ENCODE data around the gene SLC16A11. TPM values are rescaled to one million over a fixed set of nuclear protein-coding genes. Genes with fewer than 3 reads are reported as not detected.

SLC16A11 gene
- total RNA-seq, 1 donor from 2014 or later, result not detected

GRCh38 chr17:7016886-7017826, 26.7 kb downstream of the SLC16A11 start:
- Histone ChIP-seq H3K4me3 (peak overlapping the region; percentile 55 to 72), H3K9me3 (no peaks in the 10 kb centered on the region), H3K27ac (peak overlapping the region; percentile 98 to 99), H3K27me3 (peaks cover under 1% of the 10 kb centered on the region), H3K4me1 (peaks cover 27 to 43% of the 10 kb centered on the region in 2 donors), H3K36me3 (peaks cover 6 to 8% of the 10 kb centered on the region in 2 donors)
- TF ChIP-seq CTCF (IDR thresholded peaks at IDR 0.05), result no peak
- peak in 1 of 2 donors; percentile 61 for DNase-seq (ENCODE audit: low spot score in 2 of 2)
- intact Hi-C loops (cut with DNase I), result loop anchor here (10.0 kb wide), 5 partner anchors 262 to 1822 kb away; partner anchors contain the start of genes NUP88, PIMREG, XAF1 and ZNF594

DNA sequence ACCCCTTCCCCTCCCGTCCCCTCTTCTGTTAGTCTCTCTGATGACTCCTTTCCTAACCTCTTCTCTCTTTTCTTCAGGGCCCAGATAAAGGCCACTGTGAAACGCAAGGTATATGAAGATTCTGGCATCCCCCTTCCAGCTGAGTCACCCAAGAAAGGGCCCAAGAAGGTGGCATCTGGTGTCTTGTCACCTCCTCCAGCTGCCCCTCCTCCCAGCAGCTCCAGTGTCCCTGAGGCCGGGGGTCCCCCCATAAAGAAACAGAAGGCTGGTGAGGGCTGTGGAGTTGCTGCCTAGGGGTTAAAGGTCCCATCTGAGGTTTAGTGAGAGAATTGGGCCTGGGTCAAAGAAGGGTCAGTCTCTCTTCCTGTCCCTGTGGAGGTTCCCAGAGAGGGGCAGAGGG, 27.5 kb downstream of the SLC16A11 start:
- H3K4me1 ChIP-seq, result peaks cover 31 to 39% of the 10 kb centered on the region in 2 donors
- no peaks in the 10 kb centered on the region for H3K27me3 ChIP-seq
- peak in 1 of 2 donors; percentile 54 for DNase-seq (ENCODE audit: low spot score in 2 of 2)
- intact Hi-C loops (cut with DNase I), result loop anchor here (10.0 kb wide), 5 partner anchors 262 to 1822 kb away; partner anchors contain the start of genes NUP88, PIMREG, XAF1 and ZNF594
- TF ChIP-seq CTCF (IDR thresholded peaks at IDR 0.05), result no peak
- H3K36me3 ChIP-seq, result peaks cover 6 to 8% of the 10 kb centered on the region in 2 donors
- H3K9me3 ChIP-seq, result no peaks in the 10 kb centered on the region
- no peak overlapping the region for H3K4me3 ChIP-seq
- peak overlapping the region; percentile 98 to 99 for H3K27ac ChIP-seq

DNA sequence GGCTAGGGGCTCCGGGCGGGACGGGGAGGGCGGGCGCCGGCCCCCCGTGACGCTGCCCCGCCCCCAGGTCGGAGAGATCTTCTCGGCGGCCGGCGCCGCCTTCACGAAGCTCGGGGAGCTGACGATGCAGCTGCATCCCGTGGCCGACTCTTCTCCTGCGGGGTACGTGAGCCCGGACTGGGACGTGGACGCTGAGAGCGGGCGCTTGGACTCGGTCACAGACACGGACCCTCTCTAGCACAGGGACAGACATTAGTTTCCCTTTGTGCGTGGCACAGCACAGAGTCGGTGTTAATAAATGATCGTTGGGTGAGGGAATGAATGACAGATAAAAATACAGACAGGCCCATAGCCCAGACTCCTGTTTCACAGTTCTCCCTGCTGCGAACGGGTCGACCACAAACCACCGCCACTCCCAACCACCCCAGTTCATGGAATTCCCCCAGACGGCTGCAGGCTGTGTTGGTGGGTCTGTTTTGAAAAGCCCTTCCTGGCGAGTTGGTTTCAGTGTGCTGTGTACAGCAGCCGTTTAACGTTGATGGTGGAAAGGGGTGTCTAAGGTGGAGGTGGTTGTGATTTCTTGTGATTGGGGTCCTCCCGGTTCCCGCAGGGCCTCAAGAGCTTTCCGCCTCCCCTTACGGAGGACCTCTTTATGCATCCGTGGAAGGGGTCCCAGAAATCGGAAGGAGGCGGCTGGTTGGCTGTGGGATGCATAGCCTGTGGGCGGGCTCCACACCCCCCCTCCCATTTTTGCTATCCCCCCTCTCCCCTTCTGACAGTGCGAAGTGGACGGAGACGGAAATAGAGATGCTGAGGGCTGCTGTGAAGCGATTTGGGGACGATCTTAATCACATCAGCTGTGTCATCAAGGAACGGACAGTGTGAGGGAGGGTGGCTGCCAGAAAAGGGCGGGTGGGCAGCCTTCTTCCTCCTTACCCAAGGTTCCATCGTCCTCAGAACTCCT, 28.6 kb downstream of the SLC16A11 start:
- Histone ChIP-seq H3K27me3 (no peaks in the 10 kb centered on the region), H3K36me3 (peaks cover 6 to 8% of the 10 kb centered on the region in 2 donors), H3K4me1 (peaks cover 34 to 43% of the 10 kb centered on the region in 2 donors), H3K9me3 (no peaks in the 10 kb centered on the region), H3K4me3 (peak overlapping the region; percentile 95 to 99), H3K27ac (peak overlapping the region; percentile 98 to 99)
- intact Hi-C loops (cut with DNase I), result loop anchor here (5.0 to 10.0 kb wide), 6 partner anchors 260 to 1820 kb away; partner anchors contain the start of genes C17orf100, MED31, NUP88 and PIMREG
- DNase-seq (ENCODE audit: low spot score in 2 of 2), result peak in 1 of 2 donors; percentile 72
- no peak for TF ChIP-seq CTCF (IDR thresholded peaks at IDR 0.05)

DNA sequence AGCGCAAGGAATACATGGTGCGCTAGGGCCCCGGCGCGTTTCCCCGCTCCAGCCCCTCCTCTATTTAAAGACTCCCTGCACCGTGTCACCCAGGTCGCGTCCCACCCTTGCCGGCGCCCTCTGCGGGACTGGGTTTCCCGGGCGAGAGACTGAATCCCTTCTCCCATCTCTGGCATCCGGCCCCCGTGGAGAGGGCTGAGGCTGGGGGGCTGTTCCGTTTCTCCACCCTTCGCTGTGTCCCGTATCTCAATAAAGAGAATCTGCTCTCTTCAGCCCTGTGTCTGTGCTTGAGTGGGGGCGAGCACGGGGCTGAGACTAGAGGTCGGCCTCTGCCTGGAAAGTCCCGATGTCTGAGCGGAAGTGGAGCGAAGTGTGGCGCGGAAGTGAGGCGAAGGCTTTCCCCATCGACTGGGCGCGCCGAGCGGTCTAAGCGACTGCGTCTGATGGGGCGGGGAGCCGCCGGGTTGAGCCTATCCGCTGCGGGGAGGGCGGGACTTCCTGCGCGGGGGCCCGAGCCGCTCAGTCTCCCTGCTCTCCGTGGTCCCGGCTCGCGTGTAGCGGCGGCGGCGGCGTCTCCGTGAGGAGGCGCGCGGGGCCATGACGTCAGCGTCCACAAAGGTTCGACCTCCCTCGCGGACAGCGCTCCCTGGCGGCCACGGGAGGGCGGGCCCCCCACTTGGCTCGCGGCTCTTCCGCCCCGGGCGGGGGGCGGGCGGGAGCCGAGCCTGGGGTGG, 29.5 kb downstream of the SLC16A11 start:
- H3K4me1 ChIP-seq, result peaks cover 35 to 41% of the 10 kb centered on the region in 2 donors

More for the DNA sequence above, 29.5 kb downstream of the SLC16A11 start:
- intact Hi-C loops (cut with DNase I), result loop anchor here (5.0 to 10.0 kb wide), 6 partner anchors 260 to 1820 kb away; partner anchors contain the start of genes C17orf100, MED31, NUP88 and PIMREG
- Histone ChIP-seq H3K36me3 (peaks cover 6 to 8% of the 10 kb centered on the region in 2 donors), H3K4me3 (peak overlapping the region; percentile 95 to 99), H3K9me3 (no peaks in the 10 kb centered on the region), H3K27ac (peak overlapping the region; percentile 98 to 99), H3K27me3 (no peaks in the 10 kb centered on the region)
- peak; percentile 94 to 99 for DNase-seq (ENCODE audit: low spot score in 2 of 2)
- TF ChIP-seq CTCF (IDR thresholded peaks at IDR 0.05), result peak; percentile 61 to 72 (median 69)
